Activated CD8-positive, alpha-beta T cell treated with anti-CD3 and anti-CD28 coated beads for 36 hours (primary cell): ENCODE results near the gene NRXN3. TPM values are rescaled to one million over a fixed set of nuclear protein-coding genes. Genes with fewer than 3 reads are reported as not detected.

Experiments
- ATAC-seq: fragments of 200-7000 bp; cut with Tn5 transposase; one replicate; pipeline ENCODE4 v1.10.0; 2021; ENCODE audit warnings: mild to moderate bottlenecking, moderate library complexity
- CTCF ChIA-PET: fragments of 350-600 bp; sonication (Branson Sonifier 250); formaldehyde crosslinking; loops from one replicate; lab custom pipeline; 2021; ENCODE audit warnings: antibody characterized with exemption; lab: Charles Lee
- POLR2A ChIA-PET: fragments of 350-600 bp; sonication (Branson Sonifier 250); formaldehyde crosslinking; loops from one replicate; lab custom pipeline; 2021; ENCODE audit warnings: antibody characterized with exemption; lab: Charles Lee
- DNase-seq: peaks from one replicate; pipeline ENCODE4 v3.0.0-alpha.2; 2020
- H3K27ac Mint-ChIP-seq: one replicate; pipeline ENCODE4 v1.8.0; 2021; ENCODE audit warnings: mild to moderate bottlenecking, mixed read lengths
- H3K27me3 Mint-ChIP-seq: one replicate; pipeline ENCODE4 v1.8.0; 2021; ENCODE audit warnings: mixed read lengths
- H3K36me3 Mint-ChIP-seq: one replicate; pipeline ENCODE4 v1.8.0; 2021; ENCODE audit warnings: low read depth, mixed read lengths
- H3K4me1 Mint-ChIP-seq: one replicate; pipeline ENCODE4 v1.8.0; 2021; ENCODE audit warnings: low read depth, mixed read lengths
- H3K4me3 Mint-ChIP-seq: one replicate; pipeline ENCODE4 v1.8.0; 2021; ENCODE audit warnings: mild to moderate bottlenecking, moderate library complexity, mixed read lengths
- H3K9me3 Mint-ChIP-seq: one replicate; pipeline ENCODE4 v1.8.0; 2021; ENCODE audit warnings: mixed read lengths
- CTCF ChIP-seq: fragments of 200-600 bp; IDR thresholded peaks from one replicate; pipeline ENCODE4 v1.8.0; 2022; ENCODE audit warnings: antibody characterized with exemption, mild to moderate bottlenecking
- intact Hi-C: fragments of 100-400 bp; cut with micrococcal nuclease; formaldehyde crosslinking; loops from one replicate; pipeline ENCODE4 v1.10.0; 2022
- total RNA-seq, 2 experiments: library from RNA; stranded (reverse); gene quantifications; one replicate each; pipeline ENCODE4 v1.2.3, GENCODE V29; 2021

Gene NRXN3
- total RNA-seq, 2 experiments from 2014 or later = not detected

- Mint-ChIP-seq H3K9me3 (peaks cover 2% of the 10 kb centered on the region), H3K27ac (no peak overlapping the region), H3K4me1 (no peaks in the 10 kb centered on the region), H3K4me3 (no peak overlapping the region), H3K36me3 (no peaks in the 10 kb centered on the region), H3K27me3 (no peaks in the 10 kb centered on the region)
- POLR2A ChIA-PET = no interaction called here
- TF ChIP-seq CTCF = no peak
- no peak for DNase-seq
- CTCF ChIA-PET = no interaction called here
- no peak for ATAC-seq
- intact Hi-C loops = no loop called here
These were observed 1294.3 kb downstream of the NRXN3 start for GRCh38 chr14:79464468-79464867.

- no peaks in the 10 kb centered on the region for H3K4me1 Mint-ChIP-seq
- ChIA-PET POLR2A (no interaction called here), CTCF (no interaction called here)
- no peak for DNase-seq
- H3K9me3 Mint-ChIP-seq = peaks cover 2% of the 10 kb centered on the region
- H3K36me3 Mint-ChIP-seq = no peaks in the 10 kb centered on the region
- intact Hi-C loops = no loop called here
- no peak for TF ChIP-seq CTCF
- no peak overlapping the region for H3K4me3 Mint-ChIP-seq
- ATAC-seq = no peak
- H3K27me3 Mint-ChIP-seq = no peaks in the 10 kb centered on the region
- H3K27ac Mint-ChIP-seq = no peak overlapping the region
These were observed 1295.5 kb downstream of the NRXN3 start for GRCh38 chr14:79465651-79466050.

DNA sequence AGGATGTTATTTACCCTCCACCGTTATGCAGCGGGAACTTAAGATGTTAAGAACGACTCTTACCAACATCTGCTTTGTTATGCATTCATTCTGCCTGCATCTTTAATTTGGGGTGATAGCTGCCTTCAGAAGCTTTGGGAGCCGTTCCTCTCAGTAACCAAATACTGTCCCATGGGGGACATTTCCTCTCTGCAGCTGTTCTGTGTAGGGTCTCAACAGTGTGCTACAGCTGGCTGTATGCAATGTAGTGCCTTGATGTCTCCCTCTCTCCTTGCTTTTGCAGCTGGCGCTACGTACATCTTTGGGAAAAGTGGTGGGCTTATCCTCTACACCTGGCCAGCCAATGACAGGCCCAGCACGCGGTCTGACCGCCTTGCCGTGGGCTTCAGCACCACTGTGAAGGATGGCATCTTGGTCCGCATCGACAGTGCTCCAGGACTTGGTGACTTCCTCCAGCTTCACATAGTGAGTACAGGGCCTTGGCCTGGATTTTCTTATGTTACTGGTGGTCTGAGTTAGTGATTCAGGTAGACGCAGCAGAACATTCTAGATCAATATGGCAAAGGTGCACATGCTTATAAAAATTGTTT lies 1296.9 kb downstream of the NRXN3 start:
- intact Hi-C loops = no loop called here
- H3K9me3 Mint-ChIP-seq = no peaks in the 10 kb centered on the region
- ChIA-PET CTCF (no interaction called here), POLR2A (no interaction called here)
- no peak overlapping the region for H3K4me3 Mint-ChIP-seq
- no peak for TF ChIP-seq CTCF
- no peaks in the 10 kb centered on the region for H3K27me3 Mint-ChIP-seq
- H3K4me1 Mint-ChIP-seq = no peaks in the 10 kb centered on the region
- DNase-seq (no peak), ATAC-seq (no peak)
- no peaks in the 10 kb centered on the region for H3K36me3 Mint-ChIP-seq
- H3K27ac Mint-ChIP-seq = no peak overlapping the region

GRCh38 chr14:79467835-79468234 lies 1297.7 kb downstream of the NRXN3 start:
- no peak for ATAC-seq
- no peak for DNase-seq

DNA sequence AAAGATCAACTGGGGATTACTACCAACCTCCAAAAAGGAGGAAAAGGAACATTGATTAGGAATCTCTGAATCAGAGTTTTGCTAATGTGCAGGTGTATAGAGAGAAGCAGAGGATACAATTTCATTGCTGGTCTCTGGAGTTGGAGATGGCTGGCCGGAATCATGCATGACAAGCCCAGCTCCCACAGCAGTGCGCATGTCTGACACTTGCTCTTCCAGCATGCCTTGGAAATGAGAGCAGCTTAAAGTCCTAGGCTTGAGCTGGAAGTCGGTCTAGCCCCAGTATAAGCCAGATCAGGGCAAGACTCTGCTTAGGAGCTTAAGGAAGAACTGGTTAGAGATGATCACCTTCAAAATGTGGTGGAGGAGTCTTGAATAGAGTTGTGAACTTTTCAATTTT lies 1298.3 kb downstream of the NRXN3 start:
- CTCF ChIA-PET = no interaction called here
- Mint-ChIP-seq H3K9me3 (no peaks in the 10 kb centered on the region), H3K36me3 (no peaks in the 10 kb centered on the region), H3K27ac (no peak overlapping the region), H3K4me3 (no peak overlapping the region), H3K27me3 (no peaks in the 10 kb centered on the region), H3K4me1 (no peaks in the 10 kb centered on the region)
- DNase-seq (no peak), ATAC-seq (no peak)
- POLR2A ChIA-PET = no interaction called here
- intact Hi-C loops = no loop called here
- no peak for TF ChIP-seq CTCF

More at GRCh38 chr14:79467835-79468234, 1297.7 kb downstream of the NRXN3 start:
- TF ChIP-seq CTCF = no peak
- Mint-ChIP-seq H3K4me3 (no peak overlapping the region), H3K36me3 (no peaks in the 10 kb centered on the region), H3K4me1 (no peaks in the 10 kb centered on the region), H3K27me3 (no peaks in the 10 kb centered on the region), H3K27ac (no peak overlapping the region), H3K9me3 (no peaks in the 10 kb centered on the region)
- intact Hi-C loops = no loop called here
- POLR2A ChIA-PET = no interaction called here
- CTCF ChIA-PET = no interaction called here
